HL-60 (cell line): ENCODE measurements around the gene ADGRL3.

ENCODE experiments used
- DNase-seq, 2 experiments: peaks; one replicate each; pipeline ENCODE4 v3.0.0-alpha.2; 2010 to 2020; ENCODE audit warnings: low read depth in 1 of 2, low spot score in 1 of 2
- H3K27ac ChIP-seq: fragments of 250-450 bp; sonication (Bioruptor Pico); replicated peaks from 2 replicates; pipeline ENCODE4 v1.5.1; 2020; ENCODE audit warnings: mild to moderate bottlenecking, moderate library complexity
- H3K27me3 ChIP-seq: fragments of 250-450 bp; sonication (Bioruptor Pico); 2 replicates; pipeline ENCODE4 v1.5.1; 2021; ENCODE audit warnings: mild to moderate bottlenecking, moderate library complexity; ENCODE audit not compliant: insufficient read depth, poor library complexity, severe bottlenecking
- H3K4me3 ChIP-seq: replicated peaks from 2 replicates; pipeline ENCODE4 v1.5.1; 2011; ENCODE audit warnings: mild to moderate bottlenecking, control low read depth, low read length; ENCODE audit not compliant: insufficient read depth
- CTCF ChIP-seq: IDR thresholded peaks from one replicate; pipeline ENCODE4 v1.5.1; 2011; ENCODE audit warnings: low read length, control low read depth, inconsistent platforms; ENCODE audit not compliant: insufficient read depth
- GABPA ChIP-seq: IDR thresholded peaks from 2 replicates; pipeline ENCODE4 v1.6.1; 2012; ENCODE audit warnings: low read depth
- POLR2AphosphoS5 ChIP-seq: IDR thresholded peaks from 2 replicates; pipeline ENCODE4 v1.6.1; 2012; ENCODE audit warnings: low read depth
- REST ChIP-seq: IDR thresholded peaks from 2 replicates; pipeline ENCODE4 v1.6.1; 2012; ENCODE audit warnings: low read depth; ENCODE audit not compliant: insufficient replicate concordance
- SPI1 ChIP-seq: IDR thresholded peaks from 2 replicates; pipeline ENCODE4 v1.6.1; 2012; ENCODE audit warnings: low read depth, mild to moderate bottlenecking, borderline replicate concordance

The ADGRL3 gene

GRCh38 chr4:61427099-61427817 lies 227.1 kb downstream of the ADGRL3 start:
- no peaks in the 10 kb centered on the region for H3K27me3 ChIP-seq
- H3K4me3 ChIP-seq, result no peak overlapping the region
- DNase-seq, result no peak
- TF ChIP-seq POLR2AphosphoS5 (no peak), GABPA (no peak), REST (no peak), CTCF (no peak), SPI1 (no peak)
- H3K27ac ChIP-seq, result no peak overlapping the region

GRCh38 chr4:61427818-61428495 lies 227.8 kb downstream of the ADGRL3 start:
- no peak for DNase-seq
- TF ChIP-seq REST, result no peak
- no peak for TF ChIP-seq CTCF
- no peak for TF ChIP-seq GABPA
- TF ChIP-seq POLR2AphosphoS5, result no peak
- TF ChIP-seq SPI1, result no peak
- Histone ChIP-seq H3K27me3 (no peaks in the 10 kb centered on the region), H3K27ac (no peak overlapping the region), H3K4me3 (no peak overlapping the region)

GRCh38 chr4:61428950-61429349 lies 228.8 kb downstream of the ADGRL3 start:
- H3K27me3 ChIP-seq, result no peaks in the 10 kb centered on the region
- no peak overlapping the region for H3K27ac ChIP-seq
- H3K4me3 ChIP-seq, result no peak overlapping the region
- no peak for DNase-seq
- TF ChIP-seq REST (no peak), SPI1 (no peak), GABPA (no peak)
